Neural progenitor cell (in vitro differentiated cells): ENCODE measurements around the gene IGF2BP1. TPM values are rescaled to one million over a fixed set of nuclear protein-coding genes. Genes with fewer than 3 reads are reported as not detected.

Experiments used
- DNase-seq: peaks from one replicate; pipeline ENCODE4 v3.0.0-alpha.2; 2016; ENCODE audit warnings: low spot score
- H2AFZ ChIP-seq: fragments of 200-600 bp; sonication (generic); replicated peaks from 2 replicates; pipeline ENCODE4 v1.6.1; 2016; ENCODE audit warnings: antibody characterized with exemption
- H3F3A ChIP-seq: fragments of 200-600 bp; sonication (generic); 2 replicates; pipeline ENCODE4 v1.6.1; 2016; ENCODE audit warnings: antibody characterized with exemption, low read depth
- H3K27ac ChIP-seq: fragments of 200-600 bp; sonication (generic); 2 replicates; pipeline ENCODE4 v1.5.1; 2016; ENCODE audit warnings: mild to moderate bottlenecking
- H3K27me3 ChIP-seq: fragments of 200-600 bp; sonication (generic); 2 replicates; pipeline ENCODE4 v1.6.1; 2016; ENCODE audit warnings: mild to moderate bottlenecking, moderate library complexity
- H3K36me3 ChIP-seq: fragments of 200-600 bp; sonication (generic); 2 replicates; pipeline ENCODE4 v1.5.1; 2016
- H3K4me1 ChIP-seq: fragments of 200-600 bp; sonication (generic); 2 replicates; pipeline ENCODE4 v1.6.1; 2016; ENCODE audit warnings: mixed run types
- H3K4me2 ChIP-seq: fragments of 200-600 bp; sonication (generic); 2 replicates; pipeline ENCODE4 v1.6.1; 2016
- H3K4me3 ChIP-seq: fragments of 200-600 bp; sonication (generic); 2 replicates; pipeline ENCODE4 v1.5.1; 2016
- H3K79me2 ChIP-seq: fragments of 200-600 bp; sonication (generic); 2 replicates; pipeline ENCODE4 v1.6.1; 2016; ENCODE audit warnings: low read depth
- H3K9ac ChIP-seq: fragments of 200-600 bp; sonication (generic); 2 replicates; pipeline ENCODE4 v1.6.1; 2016
- H3K9me3 ChIP-seq: fragments of 200-600 bp; sonication (generic); 2 replicates; pipeline ENCODE4 v1.5.1; 2016; ENCODE audit warnings: low read depth
- H4K20me1 ChIP-seq: fragments of 200-600 bp; sonication (generic); 2 replicates; pipeline ENCODE4 v1.6.1; 2016; ENCODE audit warnings: low read depth
- H3K27ac Mint-ChIP-seq: 3 replicates; pipeline ENCODE4 v1.8.0; 2021; ENCODE audit warnings: mixed read lengths
- H3K27me3 Mint-ChIP-seq: 2 replicates; pipeline ENCODE4 v1.8.0; 2022; ENCODE audit warnings: low read depth, mild to moderate bottlenecking, inconsistent platforms, moderate library complexity, mixed read lengths; ENCODE audit not compliant: insufficient read depth
- H3K36me3 Mint-ChIP-seq: 3 replicates; pipeline ENCODE4 v1.8.0; 2021; ENCODE audit warnings: mixed read lengths
- H3K4me1 Mint-ChIP-seq: 3 replicates; pipeline ENCODE4 v1.8.0; 2021; ENCODE audit warnings: mixed read lengths
- H3K4me3 Mint-ChIP-seq: 3 replicates; pipeline ENCODE4 v1.8.0; 2021; ENCODE audit warnings: mild to moderate bottlenecking, moderate library complexity, mixed read lengths
- H3K9me3 Mint-ChIP-seq: 3 replicates; pipeline ENCODE4 v1.8.0; 2020; ENCODE audit warnings: mixed read lengths
- EZH2 ChIP-seq: fragments of 200-600 bp; sonication (generic); IDR thresholded peaks from 2 replicates; pipeline ENCODE4 v1.6.1; 2017; ENCODE audit warnings: antibody characterized with exemption, mild to moderate bottlenecking, moderate library complexity
- EZH2phosphoT487 ChIP-seq: fragments of 200-600 bp; sonication (generic); IDR thresholded peaks from 2 replicates; pipeline ENCODE4 v1.6.1; 2017; ENCODE audit warnings: antibody characterized with exemption
- total RNA-seq: library from RNA; depleted of rRNA; stranded (reverse); fragments of >200 nt; gene quantifications from 2 replicates; pipeline ENCODE4 v1.2.3, GENCODE V29; 2015; ENCODE audit warnings: low replicate concordance
- TF ChIP-seq, protein P1 (sequence below): fragments of 200-600 bp; sonication (generic); IDR thresholded peaks from 2 replicates; pipeline ENCODE4 v1.5.1; 2017; ENCODE audit warnings: antibody characterized with exemption, mild to moderate bottlenecking

The IGF2BP1 gene
- total RNA-seq, 1 donor from 2014 or later: 129 TPM

GRCh38 chr17:48973806-48974205 lies 23.4 kb upstream of the IGF2BP1 start:
- peaks cover 22% of the 10 kb centered on the region for H3F3A ChIP-seq
- no peak overlapping the region for H3K27ac ChIP-seq
- no peaks in the 10 kb centered on the region for H4K20me1 ChIP-seq
- H3K4me2 ChIP-seq: no peak overlapping the region
- H3K4me1 Mint-ChIP-seq: peaks cover 43% of the 10 kb centered on the region
- H3K9me3 Mint-ChIP-seq: no peaks in the 10 kb centered on the region
- H3K27me3 Mint-ChIP-seq: no peaks in the 10 kb centered on the region
- H2AFZ ChIP-seq: no peak overlapping the region
- H3K27me3 ChIP-seq: no peaks in the 10 kb centered on the region
- peaks cover 24% of the 10 kb centered on the region for H3K4me1 ChIP-seq
- TF ChIP-seq EZH2 (no peak), EZH2phosphoT487 (no peak)
- TF ChIP-seq, protein P1, sequence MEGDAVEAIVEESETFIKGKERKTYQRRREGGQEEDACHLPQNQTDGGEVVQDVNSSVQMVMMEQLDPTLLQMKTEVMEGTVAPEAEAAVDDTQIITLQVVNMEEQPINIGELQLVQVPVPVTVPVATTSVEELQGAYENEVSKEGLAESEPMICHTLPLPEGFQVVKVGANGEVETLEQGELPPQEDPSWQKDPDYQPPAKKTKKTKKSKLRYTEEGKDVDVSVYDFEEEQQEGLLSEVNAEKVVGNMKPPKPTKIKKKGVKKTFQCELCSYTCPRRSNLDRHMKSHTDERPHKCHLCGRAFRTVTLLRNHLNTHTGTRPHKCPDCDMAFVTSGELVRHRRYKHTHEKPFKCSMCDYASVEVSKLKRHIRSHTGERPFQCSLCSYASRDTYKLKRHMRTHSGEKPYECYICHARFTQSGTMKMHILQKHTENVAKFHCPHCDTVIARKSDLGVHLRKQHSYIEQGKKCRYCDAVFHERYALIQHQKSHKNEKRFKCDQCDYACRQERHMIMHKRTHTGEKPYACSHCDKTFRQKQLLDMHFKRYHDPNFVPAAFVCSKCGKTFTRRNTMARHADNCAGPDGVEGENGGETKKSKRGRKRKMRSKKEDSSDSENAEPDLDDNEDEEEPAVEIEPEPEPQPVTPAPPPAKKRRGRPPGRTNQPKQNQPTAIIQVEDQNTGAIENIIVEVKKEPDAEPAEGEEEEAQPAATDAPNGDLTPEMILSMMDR: no peak
- H3K9ac ChIP-seq: no peak overlapping the region
- H3K27ac Mint-ChIP-seq: peak overlapping the region; percentile 57
- H3K36me3 Mint-ChIP-seq: no peaks in the 10 kb centered on the region
- DNase-seq: no peak
- H3K79me2 ChIP-seq: no peaks in the 10 kb centered on the region
- H3K4me3 Mint-ChIP-seq: no peak overlapping the region
- H3K36me3 ChIP-seq: no peaks in the 10 kb centered on the region
- H3K9me3 ChIP-seq: no peaks in the 10 kb centered on the region
- no peak overlapping the region for H3K4me3 ChIP-seq

GRCh38 chr17:48981927-48982539 lies 15.2 kb upstream of the IGF2BP1 start:
- Mint-ChIP-seq H3K27me3 (peaks cover 11% of the 10 kb centered on the region), H3K36me3 (no peaks in the 10 kb centered on the region), H3K27ac (no peak overlapping the region), H3K9me3 (peaks cover 7% of the 10 kb centered on the region), H3K4me1 (peaks cover 3% of the 10 kb centered on the region), H3K4me3 (no peak overlapping the region)
- Histone ChIP-seq H3K79me2 (no peaks in the 10 kb centered on the region), H3K36me3 (no peaks in the 10 kb centered on the region), H3K9me3 (no peaks in the 10 kb centered on the region), H4K20me1 (no peaks in the 10 kb centered on the region), H3K27me3 (no peaks in the 10 kb centered on the region), H3F3A (no peaks in the 10 kb centered on the region), H3K4me2 (no peak overlapping the region), H3K27ac (no peak overlapping the region), H2AFZ (no peak overlapping the region), H3K4me1 (no peaks in the 10 kb centered on the region), H3K4me3 (no peak overlapping the region), H3K9ac (no peak overlapping the region)
- TF ChIP-seq, protein P1: no peak
- no peak for TF ChIP-seq EZH2phosphoT487
- TF ChIP-seq EZH2: no peak
- DNase-seq: no peak

DNA sequence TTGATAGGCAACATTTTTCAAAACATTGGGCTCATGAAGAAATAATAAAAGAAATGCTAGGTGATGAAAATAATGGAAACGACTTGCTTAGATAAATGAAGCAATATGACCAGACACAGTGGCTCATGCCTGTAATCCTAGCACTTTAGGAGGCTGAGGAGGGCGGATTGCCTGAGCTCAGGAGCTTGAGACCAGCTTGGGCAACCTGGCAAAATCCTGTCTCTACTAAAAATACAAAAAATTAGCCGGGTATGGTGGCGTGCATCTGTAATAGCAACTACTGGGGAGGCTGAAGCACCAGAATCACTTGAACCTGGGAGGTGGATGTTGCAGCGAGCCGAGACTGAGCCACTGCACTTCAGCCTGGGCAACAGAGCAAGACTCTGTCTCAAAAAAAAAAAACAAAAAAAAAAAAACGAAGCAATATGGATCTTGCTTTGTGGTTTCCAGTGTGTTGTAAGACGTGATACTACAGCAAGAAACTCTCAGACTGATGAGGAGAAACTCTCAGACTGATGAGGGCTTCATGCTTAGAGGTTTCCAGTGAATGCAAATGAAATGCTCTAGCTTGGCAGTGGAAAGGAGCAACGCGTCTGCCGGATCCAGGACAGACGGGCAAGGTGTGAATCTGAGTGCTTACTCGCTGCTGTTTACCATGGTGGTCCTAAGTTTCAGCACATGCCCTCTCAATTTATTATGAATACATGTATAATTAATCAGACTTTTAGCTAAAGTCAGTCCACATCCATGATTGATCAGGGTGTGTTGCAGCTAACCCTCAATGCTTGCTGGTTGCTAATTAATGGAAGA lies 11.5 kb upstream of the IGF2BP1 start:
- Mint-ChIP-seq H3K36me3 (no peaks in the 10 kb centered on the region), H3K27ac (no peak overlapping the region), H3K4me3 (no peak overlapping the region), H3K27me3 (peaks cover 9% of the 10 kb centered on the region), H3K4me1 (peaks cover 18% of the 10 kb centered on the region), H3K9me3 (peaks cover 5% of the 10 kb centered on the region)
- no peaks in the 10 kb centered on the region for H3K9me3 ChIP-seq
- no peaks in the 10 kb centered on the region for H3K36me3 ChIP-seq
- DNase-seq: no peak
- H3K4me1 ChIP-seq: peaks cover 9% of the 10 kb centered on the region
- peaks cover 9% of the 10 kb centered on the region for H3F3A ChIP-seq
- H3K27me3 ChIP-seq: no peaks in the 10 kb centered on the region
- no peak for TF ChIP-seq EZH2phosphoT487
- TF ChIP-seq, protein P1: no peak
- no peak for TF ChIP-seq EZH2
- no peaks in the 10 kb centered on the region for H4K20me1 ChIP-seq
- H3K4me3 ChIP-seq: no peak overlapping the region
- no peaks in the 10 kb centered on the region for H3K79me2 ChIP-seq
- H2AFZ ChIP-seq: no peak overlapping the region
- H3K27ac ChIP-seq: no peak overlapping the region
- H3K9ac ChIP-seq: no peak overlapping the region
- no peak overlapping the region for H3K4me2 ChIP-seq
